GM18519 (cell line): ENCODE measurements around the gene ABI1.

ENCODE experiments used
- ATAC-seq: cut with Tn5 transposase; IDR thresholded peaks from one replicate; pipeline ENCODE4 v1.9.1; 2021; ENCODE audit warnings: mild to moderate bottlenecking, moderate library complexity; ENCODE audit not compliant: unreplicated experiment, low FRiP score

ABI1 gene

DNA sequence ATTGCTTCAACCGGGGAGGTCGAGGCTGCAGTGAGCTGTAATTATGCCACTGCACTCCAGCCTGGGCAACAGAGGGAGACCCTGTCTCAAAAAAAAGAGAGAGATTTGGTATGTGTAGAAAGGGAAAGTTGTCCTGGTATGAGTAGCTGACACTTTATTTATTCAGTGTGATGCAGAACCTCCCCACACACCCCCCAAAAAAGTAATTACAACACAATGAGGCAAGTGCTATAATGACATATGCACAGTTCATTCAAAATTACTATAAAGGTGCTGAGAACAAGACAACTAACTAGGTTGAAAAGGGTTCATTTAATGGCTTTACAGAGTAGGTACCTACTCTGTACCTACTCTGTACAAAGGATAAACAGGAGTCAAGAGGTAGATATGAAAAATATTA, 83.1 kb downstream of the ABI1 start:
- no peak for ATAC-seq

DNA sequence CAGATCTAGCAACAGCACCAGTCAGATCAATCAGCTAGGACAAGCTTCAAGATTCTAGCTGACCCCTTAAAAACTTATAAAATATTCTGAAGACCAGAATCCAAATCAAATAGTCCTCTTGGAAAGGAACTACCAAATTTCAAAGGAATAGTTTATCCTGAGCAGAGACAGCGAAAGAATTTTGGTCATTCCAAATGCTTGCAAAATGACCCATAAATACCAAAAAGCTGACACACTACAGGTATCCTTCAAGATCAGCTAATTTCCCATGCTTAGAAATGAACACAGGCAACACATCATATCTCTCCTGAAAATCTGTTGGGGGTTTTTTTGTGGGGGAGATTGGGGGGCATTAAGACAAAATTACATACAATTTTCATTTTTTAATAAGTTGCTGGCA, 84.5 kb downstream of the ABI1 start:
- ATAC-seq = no peak

DNA sequence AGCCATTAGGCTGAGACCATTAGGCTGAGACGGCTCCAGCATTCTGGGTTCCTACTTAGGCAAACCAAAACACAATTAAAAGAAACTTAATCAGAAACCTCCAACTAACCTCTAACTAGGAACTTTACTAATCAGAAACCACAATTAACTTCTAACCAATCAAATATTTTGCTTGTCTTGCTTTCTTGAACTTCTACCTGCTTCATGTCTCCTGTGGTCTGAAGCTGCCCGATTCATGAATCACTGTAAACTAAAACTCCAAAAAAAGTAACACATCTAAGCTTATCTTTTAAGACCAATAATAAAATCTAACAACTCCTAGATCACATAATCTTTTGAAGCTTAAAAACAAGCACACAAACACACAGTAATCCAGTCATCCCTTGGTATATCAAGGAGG, 87.1 kb downstream of the ABI1 start:
- ATAC-seq = no peak

DNA sequence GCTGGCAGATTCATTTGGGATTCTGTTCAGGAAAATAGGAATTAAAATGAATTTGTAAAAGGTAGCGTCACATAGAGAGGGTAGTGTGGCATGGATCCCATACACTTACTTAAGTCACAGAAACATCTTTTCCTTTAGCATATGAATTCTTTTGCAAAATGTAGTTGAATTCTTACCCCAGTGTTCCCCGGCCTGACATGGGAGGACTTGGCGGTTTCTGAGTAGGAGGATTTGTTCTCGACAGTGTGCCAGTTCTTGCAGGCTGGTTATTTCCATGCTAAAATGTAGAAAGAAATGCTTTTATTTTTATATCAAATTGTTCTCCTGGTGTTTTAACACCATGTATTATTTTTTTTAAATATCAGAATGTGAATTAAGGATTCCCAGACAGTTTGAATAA, 90.7 kb downstream of the ABI1 start:
- ATAC-seq = no peak

DNA sequence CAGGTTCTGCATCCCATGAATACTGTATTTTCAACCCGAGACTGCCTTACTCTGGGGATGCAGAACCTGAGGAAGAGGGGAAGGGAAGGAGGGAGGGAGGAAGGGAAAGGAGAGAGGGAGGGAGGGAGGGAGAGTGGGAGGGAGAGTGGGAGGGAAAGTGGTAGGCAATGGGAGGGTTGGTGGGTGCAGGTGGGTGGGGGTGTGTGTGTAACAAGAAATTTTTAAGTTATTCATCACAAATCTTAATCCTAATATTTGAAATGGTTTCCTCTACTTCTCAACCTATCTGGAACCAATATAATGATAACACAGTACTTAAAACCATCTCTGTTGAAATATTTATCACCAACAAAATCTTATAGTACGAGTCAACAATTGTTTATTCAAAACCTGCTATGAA, 95.2 kb downstream of the ABI1 start:
- no peak for ATAC-seq

DNA sequence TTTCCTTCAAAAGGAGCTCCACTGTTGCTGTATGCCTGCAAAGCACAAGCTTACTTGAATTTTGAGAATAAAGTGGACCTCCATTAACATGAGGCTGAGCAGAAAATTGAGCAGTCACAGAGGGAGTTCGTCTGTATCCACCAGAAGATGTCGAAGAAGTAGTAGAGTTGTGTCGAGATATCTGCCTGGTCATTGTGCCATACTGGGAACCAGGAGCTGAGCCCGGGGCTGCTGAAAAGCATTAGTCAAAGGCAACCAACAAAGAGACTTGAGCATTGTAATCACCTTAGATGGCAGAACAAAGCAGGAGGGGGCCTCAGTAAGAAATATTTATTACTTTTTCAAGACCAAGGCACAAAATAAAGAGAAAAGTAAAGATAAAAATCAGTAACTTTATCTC, 101.8 kb downstream of the ABI1 start:
- no peak for ATAC-seq

DNA sequence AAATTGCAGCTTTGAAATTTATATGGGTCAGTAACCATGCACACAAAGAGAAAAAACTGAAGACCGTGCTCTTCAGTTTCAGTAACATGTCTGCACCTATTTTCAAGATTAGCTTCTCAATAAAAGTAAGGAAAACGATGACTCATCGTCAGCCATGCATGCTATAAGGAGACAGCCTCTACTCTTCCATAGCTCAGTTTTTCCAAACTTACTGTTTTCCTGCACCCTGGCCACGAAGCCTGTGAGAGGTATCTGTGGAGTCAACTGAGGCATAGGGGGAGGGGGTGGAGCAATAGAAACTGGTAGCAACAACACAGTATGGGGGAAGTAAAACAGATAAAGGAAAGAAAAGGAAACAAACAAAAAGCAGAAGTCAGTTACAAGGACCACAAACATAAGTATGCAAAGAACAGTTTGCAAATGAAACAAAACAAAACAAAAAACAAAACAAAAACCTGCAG, 105.3 kb downstream of the ABI1 start:
- peak; percentile 91 for ATAC-seq

DNA sequence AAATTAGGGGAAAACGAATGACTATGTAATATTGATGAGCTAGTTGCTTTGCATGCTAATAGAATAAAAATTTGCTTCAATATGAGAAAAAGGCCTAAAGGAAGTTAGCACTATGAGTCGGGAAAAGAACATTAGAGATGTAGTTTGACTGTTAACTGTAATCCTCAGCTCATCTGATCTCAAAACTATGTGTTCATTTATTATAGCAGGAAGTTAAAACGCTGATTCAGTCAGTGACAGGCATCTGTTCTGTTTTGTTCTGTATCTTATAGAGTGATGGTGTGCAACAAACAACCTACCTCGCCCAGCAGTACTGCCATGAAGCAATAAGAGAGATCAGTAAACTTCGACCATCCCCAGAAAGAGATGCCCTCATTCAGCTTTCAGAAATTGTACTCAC, 114.7 kb downstream of the ABI1 start:
- no peak for ATAC-seq

DNA sequence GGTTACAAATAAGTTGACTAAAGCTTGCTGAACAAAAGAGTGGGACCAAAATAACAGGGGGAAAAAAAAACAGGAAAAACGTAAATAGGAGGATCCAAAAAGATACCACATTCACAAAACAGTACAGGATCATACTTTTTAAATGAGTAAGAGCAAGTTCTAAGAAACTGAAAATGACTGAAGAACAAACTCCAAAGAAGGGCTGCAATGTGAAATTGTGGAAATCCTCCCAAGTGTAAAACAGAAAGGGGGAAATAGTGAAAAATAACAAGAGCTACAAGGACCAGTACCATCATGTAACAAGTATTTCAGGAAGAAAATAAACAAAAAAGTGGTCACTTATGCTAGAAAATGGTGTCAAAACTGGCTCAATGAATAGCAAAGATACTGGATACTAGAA, 116.9 kb downstream of the ABI1 start:
- no peak for ATAC-seq

DNA sequence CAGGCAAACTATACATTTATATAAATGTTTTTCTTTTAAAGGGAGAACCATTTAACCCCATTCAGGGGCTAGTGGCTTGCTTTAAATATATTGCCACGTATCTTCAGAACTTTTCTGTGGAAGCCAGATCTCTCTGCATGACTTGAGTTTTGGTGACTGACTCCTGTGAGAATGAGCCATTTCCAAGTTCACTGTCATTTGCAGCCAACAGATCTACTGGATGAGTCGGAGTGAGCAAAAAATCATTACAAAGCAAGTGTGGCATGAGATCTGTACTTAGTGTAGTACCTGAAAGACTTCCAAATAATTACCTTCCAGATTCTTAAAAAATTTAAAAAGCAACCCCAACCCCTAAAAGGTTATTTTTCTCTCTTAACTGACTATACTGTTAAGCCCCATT, 117.7 kb downstream of the ABI1 start:
- ATAC-seq = no peak

DNA sequence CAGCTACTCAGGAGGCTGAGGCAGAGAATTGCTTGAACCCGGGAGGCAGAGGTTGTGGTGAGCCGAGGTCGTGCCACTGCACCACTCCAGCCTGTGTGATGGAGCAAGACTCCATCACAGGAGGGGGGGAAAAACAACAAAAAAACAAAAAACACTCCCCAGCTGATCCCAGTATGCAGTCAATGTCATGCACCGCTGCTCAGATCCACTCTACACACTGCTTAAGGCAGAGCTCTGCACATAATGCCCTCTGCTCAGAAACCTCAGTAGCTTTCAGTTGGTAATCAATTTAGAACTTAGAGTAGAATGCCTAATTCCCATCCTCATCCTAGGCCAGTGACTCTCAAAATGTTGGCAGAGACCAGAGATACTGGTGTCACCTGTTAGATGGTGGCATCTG, 119.4 kb downstream of the ABI1 start:
- no peak for ATAC-seq

DNA sequence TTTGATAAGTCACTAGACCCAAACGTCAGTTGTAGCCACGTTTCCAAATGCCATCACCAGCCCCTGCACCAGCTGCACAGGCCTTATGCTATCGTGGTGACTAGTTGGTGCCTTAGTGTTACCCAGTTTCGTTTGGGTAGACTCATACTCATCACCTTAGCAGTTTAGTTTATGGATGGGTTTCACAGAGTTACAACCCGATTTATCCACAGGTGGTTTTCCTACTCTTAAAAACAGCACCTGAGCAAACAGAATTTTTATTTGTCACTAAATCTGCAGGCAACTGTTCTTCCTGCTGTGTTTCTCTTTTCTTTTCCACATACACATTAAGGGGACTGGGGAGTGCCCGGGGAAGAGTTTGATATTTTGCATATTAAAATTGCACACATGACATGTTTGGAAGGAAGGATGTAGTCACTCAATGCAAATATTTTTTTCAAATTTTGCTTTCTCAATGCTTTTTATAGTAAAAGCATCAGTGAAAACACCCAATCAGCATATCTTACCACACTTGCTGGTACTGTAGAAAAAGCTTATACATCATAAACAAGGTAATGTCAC, 121.6 kb downstream of the ABI1 start:
- no peak for ATAC-seq

DNA sequence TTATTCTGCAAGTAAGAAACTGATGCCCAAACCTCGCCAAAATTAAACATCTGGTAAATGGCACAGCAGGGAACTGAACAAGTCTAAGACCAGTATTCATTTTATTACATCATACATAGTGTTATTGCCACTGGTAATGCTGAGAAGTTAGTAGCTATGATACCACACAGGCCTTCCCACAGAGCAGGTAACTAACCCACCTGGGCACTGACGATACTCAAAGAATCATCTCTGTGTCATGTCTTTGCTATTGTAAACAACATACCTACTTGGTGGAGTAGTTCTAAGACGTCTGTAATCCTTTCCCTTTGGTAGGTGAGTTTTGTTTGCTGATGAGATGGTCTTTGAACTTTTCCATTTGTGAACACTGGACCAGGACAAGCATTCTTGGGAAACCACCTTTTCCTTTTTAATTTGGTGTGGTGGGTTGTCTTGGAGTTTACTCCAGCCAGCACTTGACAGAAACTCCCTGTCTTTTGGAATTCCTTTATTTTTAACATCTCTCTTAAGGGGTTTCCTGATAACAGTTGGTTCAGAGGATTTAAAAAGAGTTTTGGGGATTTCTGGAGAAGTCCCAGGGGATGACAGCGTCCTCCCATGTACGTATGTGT, 122.4 kb downstream of the ABI1 start:
- ATAC-seq = no peak

DNA sequence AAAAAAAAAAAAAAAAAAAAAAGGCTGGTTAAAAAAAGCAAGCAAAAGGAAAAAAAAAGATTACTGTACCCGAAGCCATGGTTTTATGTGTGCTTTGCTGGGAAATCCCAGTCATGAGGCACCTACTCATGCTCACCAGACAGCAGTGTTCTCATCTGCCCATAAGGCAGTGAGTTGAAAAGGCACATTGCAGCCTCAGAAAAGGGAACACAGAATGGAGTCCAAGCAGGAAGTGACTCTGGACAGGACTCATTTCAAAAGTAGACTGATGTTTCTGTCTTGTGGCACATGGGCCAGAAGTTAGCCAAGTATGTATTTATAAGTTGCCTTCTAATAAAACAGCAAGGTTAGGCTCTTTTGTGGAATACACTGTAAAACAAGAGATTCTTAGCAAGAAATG, 123.0 kb downstream of the ABI1 start:
- peak; percentile 72 for ATAC-seq

DNA sequence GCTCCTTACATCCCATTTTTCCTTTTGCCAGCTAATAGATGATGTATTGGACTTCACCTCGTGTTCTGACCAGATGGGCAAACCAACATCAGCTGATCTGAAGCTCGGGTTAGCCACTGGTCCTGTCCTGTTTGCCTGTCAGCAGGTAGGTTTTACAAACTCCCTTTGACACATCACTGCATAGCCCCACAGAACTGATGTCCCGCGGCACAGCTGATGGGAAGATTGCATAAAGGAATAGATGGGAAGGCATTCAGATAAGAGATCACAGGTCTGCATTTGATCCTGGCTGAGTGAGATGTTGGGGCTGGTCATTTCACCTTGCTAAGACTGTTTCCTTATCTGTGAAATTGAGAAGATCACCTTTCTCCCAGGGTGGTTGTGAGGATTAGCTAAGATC, 125.3 kb downstream of the ABI1 start:
- no peak for ATAC-seq

DNA sequence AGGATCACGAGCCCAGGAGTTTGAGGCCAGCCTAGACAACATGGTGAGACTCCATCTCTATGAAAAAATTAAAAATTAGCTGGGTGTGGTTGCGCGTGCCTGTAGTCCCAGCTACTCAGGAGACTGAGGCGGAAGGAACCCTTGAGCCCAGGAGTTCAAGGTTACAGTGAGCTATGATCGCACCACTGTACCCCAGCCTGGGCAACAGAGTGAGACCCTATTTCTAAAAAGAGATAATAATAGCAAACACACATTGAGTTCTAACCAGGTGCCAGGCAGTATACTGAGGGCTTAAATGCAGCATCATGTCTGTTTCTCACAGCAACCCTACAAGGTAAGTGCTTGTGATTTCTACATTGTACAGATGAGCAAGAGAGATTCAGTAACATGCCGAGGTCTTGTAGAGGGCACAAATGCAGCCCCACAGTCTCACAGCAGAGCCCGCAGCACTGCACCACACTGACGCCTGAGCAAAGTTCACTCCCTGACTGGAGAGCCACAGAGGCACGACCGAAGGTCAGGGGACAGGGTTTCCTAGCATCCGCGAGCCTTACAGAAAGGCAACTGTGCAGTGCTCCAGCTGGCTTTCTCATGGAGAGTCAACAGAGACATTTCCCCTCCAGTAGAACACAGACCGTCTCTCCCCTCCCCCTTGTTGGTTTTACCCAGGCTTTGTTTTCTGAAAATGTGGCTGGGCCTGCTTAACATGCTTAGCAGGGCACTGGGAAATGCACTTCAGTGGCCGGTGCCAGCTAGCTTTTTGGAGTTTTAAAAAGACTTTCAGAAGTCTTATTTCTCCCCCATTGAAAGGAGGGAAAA, 126.8 kb downstream of the ABI1 start:
- no peak for ATAC-seq

DNA sequence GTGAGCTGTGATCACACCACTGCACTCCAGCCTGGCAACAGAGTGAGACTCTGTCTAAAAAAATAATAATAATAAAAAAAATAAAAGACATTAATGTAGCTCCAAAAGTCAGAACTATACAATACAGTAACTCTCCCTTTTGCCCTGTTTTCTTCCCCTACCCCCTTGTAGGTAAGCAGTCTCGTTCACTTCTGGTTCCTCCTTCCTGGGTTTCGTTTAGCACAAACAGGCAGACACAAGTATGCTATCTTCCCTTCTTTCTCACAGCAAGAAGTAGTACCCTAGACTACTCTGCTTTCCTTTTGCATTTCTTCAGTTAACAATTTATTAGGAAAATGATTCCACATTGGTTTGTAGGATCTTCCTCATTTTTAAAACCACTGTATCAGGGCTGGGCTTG, 130.2 kb downstream of the ABI1 start:
- no peak for ATAC-seq

DNA sequence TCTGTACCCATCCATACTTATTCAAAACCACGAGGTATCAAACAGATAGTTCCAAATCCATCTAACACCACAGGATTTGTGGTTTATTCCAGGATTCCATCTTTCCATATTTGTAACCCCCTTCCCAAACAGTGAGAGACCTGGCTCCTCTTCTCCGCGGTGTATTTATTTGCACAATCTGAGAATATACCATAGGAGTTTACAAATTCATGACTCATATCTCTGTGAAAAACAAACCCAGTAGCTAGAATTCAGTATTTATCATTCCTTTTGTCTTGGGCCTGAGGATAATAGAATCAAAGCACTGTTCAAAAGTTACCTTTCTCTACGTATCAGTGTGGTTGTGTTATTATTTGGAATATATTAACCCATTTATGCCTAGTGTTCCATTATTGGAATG, 131.4 kb downstream of the ABI1 start:
- no peak for ATAC-seq

DNA sequence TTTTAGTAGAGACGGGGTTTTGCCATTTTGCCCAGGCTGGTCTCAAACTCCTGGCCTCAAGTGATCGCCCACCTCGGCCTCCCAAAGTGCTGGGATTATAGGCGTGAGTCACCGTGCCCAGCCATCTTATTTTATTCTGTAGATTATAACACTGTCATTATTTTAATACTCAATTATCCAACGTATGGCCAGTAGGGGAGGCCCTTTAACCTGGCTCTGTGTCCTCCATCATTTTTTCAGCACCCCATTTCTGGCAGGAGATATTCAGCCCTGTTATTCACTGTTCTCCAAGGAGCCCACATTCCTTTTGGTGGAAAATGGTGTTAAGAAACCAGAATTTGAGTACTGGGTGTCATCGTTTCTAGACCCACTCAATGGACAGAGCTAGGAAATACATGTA, 131.8 kb downstream of the ABI1 start:
- ATAC-seq = no peak

DNA sequence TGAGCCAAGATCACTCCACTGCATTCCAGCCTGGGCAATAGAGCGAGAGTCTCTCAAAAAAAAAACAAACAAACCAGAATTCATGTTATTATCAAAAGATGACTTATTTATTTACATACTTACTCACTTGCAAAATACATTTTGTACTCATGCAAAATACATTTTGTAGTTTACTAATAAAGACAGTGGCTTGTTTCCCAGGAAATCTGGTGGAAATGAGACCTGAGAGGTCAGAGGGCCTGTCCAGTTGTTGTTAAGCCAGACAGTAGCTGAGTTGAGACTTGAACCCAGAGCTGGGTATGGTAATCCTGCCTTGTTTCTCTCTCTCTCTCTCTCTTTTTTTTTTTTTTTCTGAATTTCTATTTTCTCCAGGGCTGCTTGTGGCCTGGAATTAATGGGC, 133.8 kb downstream of the ABI1 start:
- ATAC-seq = no peak

DNA sequence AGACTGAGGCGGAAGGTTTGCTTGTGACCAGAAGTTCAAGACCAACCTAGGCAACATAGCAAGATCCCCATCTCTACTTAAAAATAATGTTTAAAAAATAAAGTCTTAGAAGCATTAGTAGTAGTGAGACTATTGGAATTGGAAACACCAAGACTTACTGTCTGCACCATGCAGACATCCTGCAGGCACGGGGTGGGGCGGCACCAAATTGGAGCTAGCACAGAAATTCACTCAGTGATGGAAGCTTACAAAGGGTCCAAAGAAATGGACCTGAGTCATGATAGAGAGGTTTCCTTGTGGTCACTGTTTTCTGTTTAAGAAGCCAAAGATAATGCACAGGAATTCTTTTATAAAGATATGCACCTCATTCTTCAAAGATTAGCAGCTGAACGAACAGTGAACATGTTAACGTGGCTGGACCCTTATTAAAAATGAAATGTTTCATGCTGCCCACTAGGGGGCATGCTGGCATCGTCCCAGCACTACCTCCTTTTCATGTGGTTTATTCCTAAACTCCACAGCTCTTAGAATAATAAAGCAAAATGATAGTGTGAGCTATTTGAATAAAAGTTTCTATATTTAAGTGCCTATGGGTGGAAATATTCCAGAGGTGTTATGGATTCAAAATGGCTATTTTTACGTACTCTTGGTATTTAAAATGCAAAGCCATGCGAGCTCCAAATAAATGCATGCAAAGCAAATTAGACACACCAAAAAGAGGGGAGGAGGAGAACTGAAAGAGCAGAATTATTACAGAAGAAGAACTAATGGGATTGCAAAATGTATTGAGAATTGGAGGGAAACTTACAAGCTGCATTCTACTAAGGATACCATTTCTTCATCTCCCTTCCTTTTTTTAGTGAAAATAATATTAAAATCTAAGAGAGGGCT, 134.7 kb downstream of the ABI1 start:
- no peak for ATAC-seq
